HG03103 (cell line): ENCODE measurements around the gene PMEPA1.

Experiments
- ATAC-seq: cut with Tn5 transposase; IDR thresholded peaks from one replicate; pipeline ENCODE4 v1.9.1; 2021; ENCODE audit warnings: low read depth; ENCODE audit not compliant: unreplicated experiment

The PMEPA1 gene

GRCh38 chr20:57712851-57713504 lies 3.2 kb upstream of the PMEPA1 start:
- no peak for ATAC-seq

GRCh38 chr20:57712341-57712740 lies 2.5 kb upstream of the PMEPA1 start:
- no peak for ATAC-seq

- no peak for ATAC-seq
Observed at GRCh38 chr20:57711826-57712225, 2.0 kb upstream of the PMEPA1 start.

GRCh38 chr20:57711311-57711712 lies 1.5 kb upstream of the PMEPA1 start:
- ATAC-seq: no peak

- no peak for ATAC-seq
Observed at GRCh38 chr20:57710841-57711240, 1.0 kb upstream of the PMEPA1 start.

GRCh38 chr20:57708694-57709673 lies 831 bp downstream of the PMEPA1 start:
- no peak for ATAC-seq

GRCh38 chr20:57707849-57708693 lies 1.7 kb downstream of the PMEPA1 start:
- ATAC-seq: no peak

- no peak for ATAC-seq
Observed at GRCh38 chr20:57707320-57707719, 2.5 kb downstream of the PMEPA1 start.

GRCh38 chr20:57705127-57705899 lies 4.5 kb downstream of the PMEPA1 start:
- ATAC-seq: no peak

GRCh38 chr20:57704245-57704644 lies 5.6 kb downstream of the PMEPA1 start:
- no peak for ATAC-seq

- ATAC-seq: no peak
Observed at GRCh38 chr20:57703013-57703412, 6.8 kb downstream of the PMEPA1 start.

- ATAC-seq: no peak
Observed at GRCh38 chr20:57702521-57702920, 7.3 kb downstream of the PMEPA1 start.

GRCh38 chr20:57702091-57702490 lies 7.7 kb downstream of the PMEPA1 start:
- no peak for ATAC-seq

- no peak for ATAC-seq
Observed at GRCh38 chr20:57701651-57702050, 8.2 kb downstream of the PMEPA1 start.

GRCh38 chr20:57701090-57701489 lies 8.7 kb downstream of the PMEPA1 start:
- ATAC-seq: no peak

- ATAC-seq: no peak
Observed at GRCh38 chr20:57699395-57699794, 10.4 kb downstream of the PMEPA1 start.

- ATAC-seq: no peak
Observed at GRCh38 chr20:57698867-57699275, 10.9 kb downstream of the PMEPA1 start.

GRCh38 chr20:57698116-57698866 lies 11.5 kb downstream of the PMEPA1 start:
- ATAC-seq: no peak

GRCh38 chr20:57697543-57697942 lies 12.3 kb downstream of the PMEPA1 start:
- no peak for ATAC-seq
